DMS 273 (cell line): ENCODE measurements around the gene CAPN5.

Experiments
- DNase-seq: peaks from one replicate; lab custom pipeline; 2025; ENCODE audit not compliant: unreplicated experiment; lab: John Stamatoyannopoulos, UW

Gene CAPN5

GRCh38 chr11:77063861-77064260, 2.9 kb upstream of the CAPN5 start:
- DNase-seq = no peak

GRCh38 chr11:77064648-77065217, 2.0 kb upstream of the CAPN5 start:
- DNase-seq = no peak

- no peak for DNase-seq
These were observed 918 bp upstream of the CAPN5 start for GRCh38 chr11:77065878-77066228.

GRCh38 chr11:77067861-77068443, 1.2 kb downstream of the CAPN5 start:
- no peak for DNase-seq

GRCh38 chr11:77068457-77069335, 1.9 kb downstream of the CAPN5 start:
- DNase-seq = no peak

GRCh38 chr11:77069336-77069968, 2.7 kb downstream of the CAPN5 start:
- DNase-seq = no peak

GRCh38 chr11:77069969-77070582, 3.3 kb downstream of the CAPN5 start:
- DNase-seq = no peak

GRCh38 chr11:77071077-77071476, 4.3 kb downstream of the CAPN5 start:
- DNase-seq = no peak

GRCh38 chr11:77071671-77072605, 5.2 kb downstream of the CAPN5 start:
- no peak for DNase-seq

- no peak for DNase-seq
These were observed 6.1 kb downstream of the CAPN5 start for GRCh38 chr11:77072851-77073327.

- DNase-seq = peak; percentile 76
These were observed 6.7 kb downstream of the CAPN5 start for GRCh38 chr11:77073328-77074001.

GRCh38 chr11:77074205-77074604, 7.4 kb downstream of the CAPN5 start:
- peak; percentile 40 for DNase-seq

GRCh38 chr11:77074626-77075221, 8.0 kb downstream of the CAPN5 start:
- no peak for DNase-seq

- DNase-seq = no peak
These were observed 8.7 kb downstream of the CAPN5 start for GRCh38 chr11:77075425-77075905.

- no peak for DNase-seq
These were observed 12.9 kb downstream of the CAPN5 start for GRCh38 chr11:77079666-77080065.

GRCh38 chr11:77080643-77081210, 14.0 kb downstream of the CAPN5 start:
- DNase-seq = no peak

GRCh38 chr11:77081381-77081851, 14.6 kb downstream of the CAPN5 start:
- no peak for DNase-seq

GRCh38 chr11:77081976-77082836, 15.4 kb downstream of the CAPN5 start:
- DNase-seq = no peak
